GM19324 (cell line): ENCODE results near the gene TMEM121.

Source experiments
- ATAC-seq: cut with Tn5 transposase; IDR thresholded peaks from one replicate; pipeline ENCODE4 v1.9.1; 2021; ENCODE audit warnings: mild to moderate bottlenecking, moderate library complexity; ENCODE audit not compliant: unreplicated experiment, low FRiP score

The TMEM121 gene

DNA sequence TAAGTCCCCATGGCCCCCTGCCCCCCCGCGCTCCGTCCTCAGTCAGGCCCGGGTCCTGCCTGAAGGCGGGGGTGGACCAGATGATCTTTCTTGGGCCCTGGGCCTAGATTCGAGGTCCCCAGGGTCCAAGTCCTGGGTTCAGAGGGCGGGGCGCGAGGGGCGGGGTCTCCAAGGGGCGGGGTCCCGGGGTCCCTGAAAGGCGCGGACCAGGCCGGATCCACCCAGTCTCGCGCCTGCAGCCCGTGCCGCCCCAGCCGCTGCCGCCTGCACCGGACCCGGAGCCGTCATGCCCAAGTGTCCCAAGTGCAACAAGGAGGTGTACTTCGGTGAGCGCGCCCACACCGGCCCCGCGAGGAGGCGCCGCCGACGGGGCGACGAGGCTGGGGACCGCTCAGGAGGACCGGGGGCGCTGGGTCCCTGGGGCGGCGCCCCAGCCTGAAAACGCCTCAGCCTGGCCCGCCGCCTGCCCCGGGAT is 39.4 kb upstream of the TMEM121 start:
- ATAC-seq: no peak

DNA sequence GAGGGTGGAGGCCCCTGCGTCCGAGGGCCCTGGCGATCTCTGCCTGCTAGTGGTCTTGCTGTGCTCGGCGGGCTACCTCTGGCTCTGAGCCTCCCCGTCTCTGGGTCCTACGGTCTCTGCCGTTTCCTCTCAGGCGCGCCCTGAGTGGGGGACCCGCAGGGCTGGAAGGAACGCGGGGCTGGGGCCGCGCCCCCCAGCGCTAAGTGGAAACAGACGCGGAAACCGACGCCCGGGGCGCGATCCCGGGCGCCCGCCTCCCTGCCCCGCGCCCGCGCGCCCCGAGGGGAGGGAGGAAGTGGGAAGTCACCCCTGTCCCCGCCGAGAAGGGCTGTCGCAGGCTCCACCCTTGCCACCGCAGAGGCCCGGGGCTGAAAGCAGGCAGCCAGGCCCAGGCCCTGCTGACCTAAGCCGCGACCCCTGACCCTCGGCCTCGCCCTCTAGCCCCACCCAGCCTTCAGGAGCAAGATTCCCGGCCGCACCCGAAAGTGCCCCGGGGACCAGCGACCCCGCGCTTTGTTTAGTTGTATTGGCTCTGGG is 38.9 kb upstream of the TMEM121 start:
- no peak for ATAC-seq

DNA sequence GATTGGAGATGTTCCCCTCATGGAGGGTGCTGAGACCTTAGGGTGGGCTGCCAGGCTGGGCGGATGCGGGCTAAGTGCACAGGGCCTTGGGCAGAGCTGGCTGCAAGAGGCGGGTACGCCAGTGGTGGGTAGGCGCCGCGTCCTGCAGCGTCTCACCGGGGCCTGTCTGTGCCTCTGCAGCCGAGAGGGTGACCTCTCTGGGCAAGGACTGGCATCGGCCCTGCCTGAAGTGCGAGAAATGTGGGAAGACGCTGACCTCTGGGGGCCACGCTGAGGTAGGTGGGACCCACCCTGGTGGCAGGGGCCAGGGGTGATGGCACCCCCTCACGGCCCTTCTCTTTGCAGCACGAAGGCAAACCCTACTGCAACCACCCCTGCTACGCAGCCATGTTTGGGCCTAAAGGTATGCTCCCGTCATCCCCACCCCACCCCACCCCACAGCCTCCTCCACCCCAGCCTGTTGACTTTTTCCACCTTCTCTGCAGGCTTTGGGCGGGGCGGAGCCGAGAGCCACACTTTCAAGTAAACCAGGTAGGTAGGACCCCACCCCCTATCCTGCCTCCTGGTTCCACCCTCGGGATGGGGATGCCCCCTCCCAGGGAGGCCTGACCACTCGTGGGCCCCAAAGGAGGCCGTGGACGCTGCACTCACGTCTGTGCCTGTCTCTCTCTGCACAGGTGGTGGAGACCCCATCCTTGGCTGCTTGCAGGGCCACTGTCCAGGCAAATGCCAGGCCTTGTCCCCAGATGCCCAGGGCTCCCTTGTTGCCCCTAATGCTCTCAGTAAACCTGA is 38.2 kb upstream of the TMEM121 start:
- no peak for ATAC-seq

- no peak for ATAC-seq
These were observed 37.4 kb upstream of the TMEM121 start for GRCh38 chr14:105488781-105489541.

GRCh38 chr14:105489542-105490266 is 36.7 kb upstream of the TMEM121 start:
- peak; percentile 2 for ATAC-seq

DNA sequence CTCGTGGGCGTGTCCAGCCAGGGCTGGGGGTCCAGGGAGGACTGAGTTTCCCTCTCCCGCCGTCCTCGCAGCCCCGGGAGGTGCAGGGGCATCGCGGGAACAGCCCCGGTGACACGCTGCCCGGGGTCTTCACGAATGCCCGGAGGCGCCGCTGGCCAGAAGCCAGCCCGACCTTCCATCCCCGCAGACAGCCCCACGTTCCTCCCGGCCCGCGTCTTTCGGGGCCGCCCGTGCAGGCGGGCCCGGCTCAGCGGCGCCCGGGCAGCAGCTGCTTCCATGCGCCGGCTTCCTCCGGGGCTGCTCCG is 36.2 kb upstream of the TMEM121 start:
- ATAC-seq: peak; percentile 14

- ATAC-seq: peak; percentile 76
These were observed 35.6 kb upstream of the TMEM121 start, which contains the start of gene TEDC1 for GRCh38 chr14:105490572-105491365. Gene TEDC1 (plus strand): TSS chr14:105491246. CDS start chr14:105491376, 130 bp downstream.

- ATAC-seq: peak; percentile 0
These were observed 34.9 kb upstream of the TMEM121 start for GRCh38 chr14:105491366-105491973.

DNA sequence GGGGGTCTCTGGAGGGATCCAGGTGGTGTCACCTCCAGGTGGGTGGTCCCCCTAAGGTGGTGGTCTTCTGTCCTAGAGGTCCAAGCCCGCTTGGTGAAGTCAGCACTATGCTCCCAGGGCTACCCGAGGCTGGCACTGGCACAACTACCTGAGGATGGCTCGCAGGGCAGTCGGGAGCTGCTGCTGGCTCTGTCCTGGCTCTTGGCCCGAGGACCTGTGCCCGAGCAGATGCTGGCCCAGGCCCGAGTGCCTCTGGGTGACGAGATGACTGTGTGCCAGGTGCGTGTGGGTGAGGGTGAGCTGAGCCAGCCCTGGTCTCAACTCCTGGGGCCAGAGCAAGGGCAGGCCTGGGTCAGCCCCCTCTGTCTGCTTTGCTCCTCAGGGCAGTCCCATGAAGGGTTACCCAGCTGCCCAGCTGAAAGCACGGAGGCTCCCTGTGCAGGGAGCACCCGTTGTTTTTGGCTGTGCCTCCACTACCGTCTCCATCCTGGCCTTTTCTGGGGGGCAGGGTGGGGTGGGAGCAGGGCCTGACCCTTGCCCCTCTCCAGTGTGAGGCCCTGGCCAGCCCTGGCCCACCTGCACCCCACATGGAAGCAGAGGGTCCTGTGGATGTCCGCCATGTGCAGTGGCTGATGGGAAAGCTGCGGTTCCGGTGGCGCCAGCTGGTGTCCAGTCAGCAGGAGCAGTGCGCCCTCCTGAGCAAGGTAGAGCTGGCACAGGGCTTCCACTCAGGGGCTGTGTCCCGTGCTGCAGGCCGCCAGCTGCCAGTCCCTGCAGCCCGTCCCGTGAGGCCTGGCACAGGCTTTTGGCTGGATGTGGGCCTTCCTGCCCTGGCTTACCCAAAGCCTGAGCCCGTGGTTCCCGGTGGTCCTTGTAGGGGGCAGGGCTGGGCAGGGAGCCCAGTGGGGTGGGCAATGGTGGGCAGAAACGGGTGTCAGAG is 34.1 kb upstream of the TMEM121 start:
- no peak for ATAC-seq

- no peak for ATAC-seq
These were observed 33.2 kb upstream of the TMEM121 start for GRCh38 chr14:105492971-105493871.

DNA sequence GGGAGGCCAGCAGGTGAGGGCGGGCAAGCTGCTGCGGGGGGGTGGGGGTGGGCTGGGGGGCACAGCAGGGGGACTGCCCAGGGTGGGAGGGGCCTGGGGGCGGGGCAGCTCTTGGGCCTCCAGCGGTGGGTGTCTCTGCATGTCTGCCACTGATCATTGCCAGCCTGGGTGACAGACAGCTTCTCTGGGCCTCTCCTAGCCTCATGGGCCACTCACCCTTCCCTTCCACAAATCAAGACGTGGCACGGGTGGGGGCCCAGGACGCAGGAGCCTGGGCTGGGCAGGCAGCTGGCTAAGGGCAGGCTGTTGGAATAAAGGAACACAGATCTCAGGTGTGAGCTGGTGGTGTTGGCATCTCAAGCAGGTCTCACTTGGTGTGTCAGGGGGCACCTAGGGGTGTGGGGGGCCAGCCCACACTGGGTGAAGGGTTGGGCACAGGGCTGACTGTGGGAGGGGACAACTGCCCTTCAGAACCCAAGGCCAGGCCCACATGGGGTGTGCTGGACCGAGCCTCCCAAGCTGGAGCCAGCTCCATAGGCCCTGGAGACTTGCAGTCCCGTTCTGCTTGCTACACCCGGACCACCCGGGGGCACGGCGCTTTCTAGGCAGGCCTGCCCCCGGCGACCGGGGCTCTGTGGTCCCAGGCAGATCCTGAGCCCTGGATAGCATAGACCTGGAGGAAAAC is 32.3 kb upstream of the TMEM121 start:
- no peak for ATAC-seq

- ATAC-seq: no peak
These were observed 31.8 kb upstream of the TMEM121 start for GRCh38 chr14:105494606-105494929.

- no peak for ATAC-seq
These were observed 31.0 kb upstream of the TMEM121 start for GRCh38 chr14:105495101-105495989.

DNA sequence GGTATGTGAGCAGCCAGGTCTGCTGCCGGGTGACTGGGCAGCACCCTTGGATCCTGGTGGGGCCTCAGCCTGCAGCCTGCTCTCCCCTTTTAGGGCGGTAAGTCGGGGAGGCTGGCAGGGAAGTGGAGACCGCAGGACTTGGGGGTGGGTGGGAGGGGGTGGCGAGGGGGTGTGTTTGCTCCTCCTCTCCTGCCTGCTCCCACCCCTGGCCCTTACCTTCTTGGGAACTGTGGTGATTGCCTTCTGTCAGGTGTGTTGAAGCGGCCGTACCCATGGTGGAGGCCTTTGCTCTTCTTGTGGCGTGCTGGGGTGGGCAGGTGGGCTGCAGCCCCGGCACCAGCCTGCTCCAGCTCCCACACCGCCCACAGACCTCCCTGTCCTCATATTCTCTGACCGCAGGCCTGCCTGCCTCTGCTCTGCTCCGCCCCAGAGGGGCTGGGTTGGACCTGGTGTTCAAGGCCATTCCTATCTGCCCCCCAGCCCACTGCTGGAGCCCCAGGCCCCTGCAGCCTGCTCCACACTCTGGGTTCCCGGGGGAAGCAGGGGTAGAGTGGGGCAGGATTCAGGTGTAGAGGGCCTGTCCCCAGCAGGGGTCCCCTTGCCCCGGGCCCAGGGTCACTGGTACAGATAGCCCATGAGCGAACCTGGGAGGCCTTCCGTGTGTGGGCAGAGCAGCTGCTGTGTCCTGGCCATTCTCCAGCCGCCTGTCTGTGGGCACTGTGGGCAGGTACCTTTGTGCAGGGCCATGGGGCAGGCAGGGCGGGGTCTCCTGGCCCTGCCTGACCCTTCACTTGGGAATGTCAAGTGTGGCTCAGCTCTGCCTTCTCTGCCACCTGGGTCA is 30.2 kb upstream of the TMEM121 start:
- no peak for ATAC-seq

GRCh38 chr14:105496831-105497591 is 29.4 kb upstream of the TMEM121 start:
- ATAC-seq: no peak
